GM23338 (cell line): Measurements from ENCODE around the gene PPP1R12A. TPM values are rescaled to one million over a fixed set of nuclear protein-coding genes. Genes with fewer than 3 reads are reported as not detected.

Experiments used
- ATAC-seq: fragments of 200-7000 bp; cut with Tn5 transposase; 3 replicates; pipeline ENCODE4 v1.9.1; 2020
- DNase-seq: peaks from one replicate; pipeline ENCODE4 v3.0.0-alpha.2; 2015; ENCODE audit warnings: low spot score
- H2AFZ ChIP-seq: fragments of 200-600 bp; sonication (generic); 2 replicates; pipeline ENCODE4 v1.8.0; 2016; ENCODE audit warnings: antibody characterized with exemption, mild to moderate bottlenecking, moderate library complexity
- H3F3A ChIP-seq: fragments of 200-600 bp; sonication (generic); replicated peaks from 2 replicates; pipeline ENCODE4 v1.8.0; 2017; ENCODE audit warnings: antibody characterized with exemption, mixed run types, low read depth
- H3K27ac ChIP-seq: fragments of 200-600 bp; sonication (generic); 2 replicates; pipeline ENCODE4 v1.6.1; 2016; ENCODE audit warnings: low read depth
- H3K27me3 ChIP-seq: fragments of 200-600 bp; sonication (generic); 2 replicates; pipeline ENCODE4 v1.8.0; 2016; ENCODE audit warnings: mild to moderate bottlenecking, mixed run types, moderate library complexity; ENCODE audit not compliant: insufficient read depth
- H3K36me3 ChIP-seq: fragments of 200-600 bp; sonication (generic); 2 replicates; pipeline ENCODE4 v1.8.0; 2016; ENCODE audit warnings: mild to moderate bottlenecking; ENCODE audit not compliant: insufficient read depth
- H3K4me1 ChIP-seq: fragments of 200-600 bp; sonication (generic); 2 replicates; pipeline ENCODE4 v1.8.0; 2016; ENCODE audit warnings: mild to moderate bottlenecking, moderate library complexity; ENCODE audit not compliant: insufficient read depth
- H3K4me2 ChIP-seq: fragments of 200-600 bp; sonication (generic); 2 replicates; pipeline ENCODE4 v1.7.1; 2017; ENCODE audit warnings: mixed run types
- H3K4me3 ChIP-seq: fragments of 200-600 bp; sonication (generic); 2 replicates; pipeline ENCODE4 v1.6.1; 2016; ENCODE audit warnings: mixed run types
- H3K79me2 ChIP-seq: fragments of 200-600 bp; sonication (generic); replicated peaks from 2 replicates; pipeline ENCODE4 v1.8.0; 2017; ENCODE audit warnings: mild to moderate bottlenecking; ENCODE audit not compliant: insufficient read depth
- H3K9me2 ChIP-seq: fragments of 200-600 bp; sonication (generic); 2 replicates; pipeline ENCODE4 v1.8.0; 2017; ENCODE audit not compliant: insufficient read depth
- H4K20me1 ChIP-seq: fragments of 200-600 bp; sonication (generic); replicated peaks from 2 replicates; pipeline ENCODE4 v1.8.0; 2017; ENCODE audit warnings: mild to moderate bottlenecking; ENCODE audit not compliant: insufficient read depth
- H3K27ac Mint-ChIP-seq: 2 replicates; pipeline ENCODE4 v1.8.0; 2020; ENCODE audit warnings: inconsistent platforms, mild to moderate bottlenecking, moderate library complexity, mixed read lengths
- H3K27me3 Mint-ChIP-seq: 3 replicates; pipeline ENCODE4 v1.8.0; 2022; ENCODE audit warnings: low read depth, mild to moderate bottlenecking, moderate library complexity, mixed read lengths, inconsistent platforms; ENCODE audit not compliant: insufficient read depth, poor library complexity
- H3K36me3 Mint-ChIP-seq: 3 replicates; pipeline ENCODE4 v1.8.0; 2021; ENCODE audit warnings: low read depth, mild to moderate bottlenecking, inconsistent platforms, moderate library complexity, mixed read lengths
- H3K4me1 Mint-ChIP-seq: 3 replicates; pipeline ENCODE4 v1.8.0; 2020; ENCODE audit warnings: mild to moderate bottlenecking, inconsistent platforms, mixed read lengths
- H3K4me3 Mint-ChIP-seq: 3 replicates; pipeline ENCODE4 v1.8.0; 2021; ENCODE audit warnings: moderate library complexity, mild to moderate bottlenecking, inconsistent platforms, mixed read lengths
- H3K9me3 Mint-ChIP-seq: 3 replicates; pipeline ENCODE4 v1.8.0; 2020; ENCODE audit warnings: moderate library complexity, mild to moderate bottlenecking, inconsistent platforms, mixed read lengths
- CREB1 ChIP-seq: fragments of 250-450 bp; sonication (Bioruptor Pico); IDR thresholded peaks from 2 replicates; pipeline ENCODE4 v1.5.0; 2020; ENCODE audit warnings: low read depth, mild to moderate bottlenecking, moderate library complexity
- EZH2 ChIP-seq: fragments of 200-600 bp; sonication (generic); IDR thresholded peaks from one replicate; pipeline ENCODE4 v1.8.0; 2017; ENCODE audit warnings: antibody characterized with exemption, mild to moderate bottlenecking, low read depth; ENCODE audit not compliant: unreplicated experiment
- EZH2phosphoT487 ChIP-seq: fragments of 200-600 bp; sonication (generic); IDR thresholded peaks from one replicate; pipeline ENCODE4 v1.8.1; 2018; ENCODE audit warnings: antibody characterized with exemption; ENCODE audit not compliant: unreplicated experiment
- JUNB ChIP-seq: IDR thresholded peaks from one replicate; pipeline ENCODE4 v1.6.1; 2016; ENCODE audit warnings: antibody characterized with exemption; ENCODE audit not compliant: unreplicated experiment
- NANOG ChIP-seq: IDR thresholded peaks from 2 replicates; pipeline ENCODE4 v1.6.1; 2016; ENCODE audit warnings: antibody characterized with exemption, borderline replicate concordance
- POLR2AphosphoS5 ChIP-seq: IDR thresholded peaks from 2 replicates; pipeline ENCODE4 v1.6.1; 2016; ENCODE audit warnings: antibody characterized with exemption, low read depth
- STAT1 ChIP-seq: IDR thresholded peaks from one replicate; pipeline ENCODE4 v1.6.1; 2016; ENCODE audit warnings: antibody characterized with exemption; ENCODE audit not compliant: unreplicated experiment
- ZNF114 ChIP-seq: fragments of 250-450 bp; sonication (Bioruptor Pico); IDR thresholded peaks from 2 replicates; pipeline ENCODE4 v1.5.0; 2020; ENCODE audit warnings: mild to moderate bottlenecking, moderate library complexity
- ZNF331 ChIP-seq: fragments of 250-450 bp; sonication (Bioruptor Pico); IDR thresholded peaks from 2 replicates; pipeline ENCODE4 v1.5.0; 2020; ENCODE audit warnings: low read depth, mild to moderate bottlenecking, moderate library complexity
- polyA plus RNA-seq: library from polyadenylated mRNA; unstranded; fragments of >200 nt; fragmentation: Nextera tagmentation; extraction: Ambion mirVana; gene quantifications from 2 replicates; pipeline ENCODE4 v1.2.1, GENCODE V29; 2016
- total RNA-seq: library from RNA; depleted of rRNA; stranded (reverse); fragments of >200 nt; shearing (Covaris generic); gene quantifications from 2 replicates; pipeline ENCODE4 v1.2.3, GENCODE V29; 2014
- TF ChIP-seq, protein P1 (sequence below): fragments of 250-450 bp; sonication (Bioruptor Pico); IDR thresholded peaks from 2 replicates; pipeline ENCODE4 v1.5.0; 2020; ENCODE audit warnings: mild to moderate bottlenecking, moderate library complexity
- TF ChIP-seq, protein P2 (sequence below): IDR thresholded peaks from one replicate; pipeline ENCODE4 v1.6.1; 2018; ENCODE audit warnings: antibody characterized with exemption; ENCODE audit not compliant: unreplicated experiment
- TF ChIP-seq, protein P3 (sequence below): IDR thresholded peaks from 2 replicates; pipeline ENCODE4 v1.6.1; 2016; ENCODE audit warnings: antibody characterized with exemption
- TF ChIP-seq, protein P4 (sequence below), 2 experiments: fragments of 200-600 bp in 1 of 2; sonication (generic) in 1 of 2; conservative IDR thresholded peaks; 2 replicates each; pipeline versions ENCODE4 v1.5.1 to v1.6.1; 2016 to 2017; ENCODE audit warnings: antibody characterized with exemption in 2 of 2, low read depth in 2 of 2, mild to moderate bottlenecking in 2 of 2, moderate library complexity in 1 of 2

Gene PPP1R12A
- total and polyA plus RNA-seq, 2 experiments from 2014 or later = 91.6 to 146 TPM

DNA sequence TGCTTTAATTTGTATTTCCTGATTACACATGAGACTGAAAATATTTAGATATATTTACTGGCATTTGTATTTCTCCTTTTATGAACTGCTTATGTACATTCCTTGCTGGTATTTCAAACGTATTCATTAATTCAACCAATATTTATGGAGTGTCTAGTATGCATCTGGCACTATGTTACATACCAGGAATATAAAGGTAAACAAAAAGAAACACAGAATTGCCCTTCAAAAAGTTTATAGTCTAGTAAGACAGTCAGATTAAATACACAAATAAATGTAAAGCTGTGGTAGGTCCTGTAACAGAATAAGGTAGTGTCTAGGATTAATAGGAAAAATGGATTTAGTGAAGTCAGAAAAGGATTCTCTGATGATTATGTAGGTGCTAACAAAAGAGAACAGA lies 87.5 kb downstream of the PPP1R12A start:
- ATAC-seq (no peak), DNase-seq (no peak)
- no peak overlapping the region for H3K4me2 ChIP-seq
- no peak overlapping the region for H3K27ac ChIP-seq
- H2AFZ ChIP-seq = no peak overlapping the region
- peaks cover 36% of the 10 kb centered on the region for H3K4me1 Mint-ChIP-seq
- peaks cover 66% of the 10 kb centered on the region for H3K79me2 ChIP-seq
- no peaks in the 10 kb centered on the region for H3K9me2 ChIP-seq
- H3K27me3 Mint-ChIP-seq = no peaks in the 10 kb centered on the region
- H3K36me3 ChIP-seq = 0 out of 2 replicates have a peak, but pooled peaks cover 3% of the 10 kb centered on the region
- peaks cover 42% of the 10 kb centered on the region for H3K4me1 ChIP-seq
- peak overlapping the region; percentile 58; the same call in 1 of the 2 replicates for H3K27ac Mint-ChIP-seq
- H3K4me3 Mint-ChIP-seq = no peak overlapping the region
- peaks cover 4% of the 10 kb centered on the region; the same call in 2 of the 3 replicates for H3K9me3 Mint-ChIP-seq
- no peaks in the 10 kb centered on the region for H4K20me1 ChIP-seq
- H3K4me3 ChIP-seq = no peak overlapping the region
- H3K36me3 Mint-ChIP-seq = peaks cover 30% of the 10 kb centered on the region
- H3K27me3 ChIP-seq = no peaks in the 10 kb centered on the region
- no peaks in the 10 kb centered on the region for H3F3A ChIP-seq
- TF ChIP-seq NANOG (no peak), ZNF114 (CRISPR knock-in tag) (no peak), EZH2 (no peak), ZNF331 (CRISPR knock-in tag) (no peak), POLR2AphosphoS5 (no peak), CREB1 (CRISPR knock-in tag) (no peak), EZH2phosphoT487 (no peak), JUNB (no peak), STAT1 (no peak)
- TF ChIP-seq, protein P1, sequence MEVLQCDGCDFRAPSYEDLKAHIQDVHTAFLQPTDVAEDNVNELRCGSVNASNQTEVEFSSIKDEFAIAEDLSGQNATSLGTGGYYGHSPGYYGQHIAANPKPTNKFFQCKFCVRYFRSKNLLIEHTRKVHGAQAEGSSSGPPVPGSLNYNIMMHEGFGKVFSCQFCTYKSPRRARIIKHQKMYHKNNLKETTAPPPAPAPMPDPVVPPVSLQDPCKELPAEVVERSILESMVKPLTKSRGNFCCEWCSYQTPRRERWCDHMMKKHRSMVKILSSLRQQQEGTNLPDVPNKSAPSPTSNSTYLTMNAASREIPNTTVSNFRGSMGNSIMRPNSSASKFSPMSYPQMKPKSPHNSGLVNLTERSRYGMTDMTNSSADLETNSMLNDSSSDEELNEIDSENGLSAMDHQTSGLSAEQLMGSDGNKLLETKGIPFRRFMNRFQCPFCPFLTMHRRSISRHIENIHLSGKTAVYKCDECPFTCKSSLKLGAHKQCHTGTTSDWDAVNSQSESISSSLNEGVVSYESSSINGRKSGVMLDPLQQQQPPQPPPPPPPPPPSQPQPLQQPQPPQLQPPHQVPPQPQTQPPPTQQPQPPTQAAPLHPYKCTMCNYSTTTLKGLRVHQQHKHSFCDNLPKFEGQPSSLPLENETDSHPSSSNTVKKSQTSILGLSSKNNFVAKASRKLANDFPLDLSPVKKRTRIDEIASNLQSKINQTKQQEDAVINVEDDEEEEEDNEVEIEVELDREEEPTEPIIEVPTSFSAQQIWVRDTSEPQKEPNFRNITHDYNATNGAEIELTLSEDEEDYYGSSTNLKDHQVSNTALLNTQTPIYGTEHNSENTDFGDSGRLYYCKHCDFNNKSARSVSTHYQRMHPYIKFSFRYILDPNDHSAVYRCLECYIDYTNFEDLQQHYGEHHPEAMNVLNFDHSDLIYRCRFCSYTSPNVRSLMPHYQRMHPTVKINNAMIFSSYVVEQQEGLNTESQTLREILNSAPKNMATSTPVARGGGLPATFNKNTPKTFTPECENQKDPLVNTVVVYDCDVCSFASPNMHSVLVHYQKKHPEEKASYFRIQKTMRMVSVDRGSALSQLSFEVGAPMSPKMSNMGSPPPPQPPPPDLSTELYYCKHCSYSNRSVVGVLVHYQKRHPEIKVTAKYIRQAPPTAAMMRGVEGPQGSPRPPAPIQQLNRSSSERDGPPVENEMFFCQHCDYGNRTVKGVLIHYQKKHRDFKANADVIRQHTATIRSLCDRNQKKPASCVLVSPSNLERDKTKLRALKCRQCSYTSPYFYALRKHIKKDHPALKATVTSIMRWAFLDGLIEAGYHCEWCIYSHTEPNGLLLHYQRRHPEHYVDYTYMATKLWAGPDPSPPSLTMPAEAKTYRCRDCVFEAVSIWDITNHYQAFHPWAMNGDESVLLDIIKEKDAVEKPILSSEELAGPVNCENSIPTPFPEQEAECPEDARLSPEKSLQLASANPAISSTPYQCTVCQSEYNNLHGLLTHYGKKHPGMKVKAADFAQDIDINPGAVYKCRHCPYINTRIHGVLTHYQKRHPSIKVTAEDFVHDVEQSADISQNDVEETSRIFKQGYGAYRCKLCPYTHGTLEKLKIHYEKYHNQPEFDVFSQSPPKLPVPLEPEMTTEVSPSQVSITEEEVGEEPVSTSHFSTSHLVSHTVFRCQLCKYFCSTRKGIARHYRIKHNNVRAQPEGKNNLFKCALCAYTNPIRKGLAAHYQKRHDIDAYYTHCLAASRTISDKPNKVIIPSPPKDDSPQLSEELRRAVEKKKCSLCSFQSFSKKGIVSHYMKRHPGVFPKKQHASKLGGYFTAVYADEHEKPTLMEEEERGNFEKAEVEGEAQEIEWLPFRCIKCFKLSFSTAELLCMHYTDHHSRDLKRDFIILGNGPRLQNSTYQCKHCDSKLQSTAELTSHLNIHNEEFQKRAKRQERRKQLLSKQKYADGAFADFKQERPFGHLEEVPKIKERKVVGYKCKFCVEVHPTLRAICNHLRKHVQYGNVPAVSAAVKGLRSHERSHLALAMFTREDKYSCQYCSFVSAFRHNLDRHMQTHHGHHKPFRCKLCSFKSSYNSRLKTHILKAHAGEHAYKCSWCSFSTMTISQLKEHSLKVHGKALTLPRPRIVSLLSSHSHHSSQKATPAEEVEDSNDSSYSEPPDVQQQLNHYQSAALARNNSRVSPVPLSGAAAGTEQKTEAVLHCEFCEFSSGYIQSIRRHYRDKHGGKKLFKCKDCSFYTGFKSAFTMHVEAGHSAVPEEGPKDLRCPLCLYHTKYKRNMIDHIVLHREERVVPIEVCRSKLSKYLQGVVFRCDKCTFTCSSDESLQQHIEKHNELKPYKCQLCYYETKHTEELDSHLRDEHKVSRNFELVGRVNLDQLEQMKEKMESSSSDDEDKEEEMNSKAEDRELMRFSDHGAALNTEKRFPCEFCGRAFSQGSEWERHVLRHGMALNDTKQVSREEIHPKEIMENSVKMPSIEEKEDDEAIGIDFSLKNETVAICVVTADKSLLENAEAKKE = no peak
- TF ChIP-seq, protein P2, sequence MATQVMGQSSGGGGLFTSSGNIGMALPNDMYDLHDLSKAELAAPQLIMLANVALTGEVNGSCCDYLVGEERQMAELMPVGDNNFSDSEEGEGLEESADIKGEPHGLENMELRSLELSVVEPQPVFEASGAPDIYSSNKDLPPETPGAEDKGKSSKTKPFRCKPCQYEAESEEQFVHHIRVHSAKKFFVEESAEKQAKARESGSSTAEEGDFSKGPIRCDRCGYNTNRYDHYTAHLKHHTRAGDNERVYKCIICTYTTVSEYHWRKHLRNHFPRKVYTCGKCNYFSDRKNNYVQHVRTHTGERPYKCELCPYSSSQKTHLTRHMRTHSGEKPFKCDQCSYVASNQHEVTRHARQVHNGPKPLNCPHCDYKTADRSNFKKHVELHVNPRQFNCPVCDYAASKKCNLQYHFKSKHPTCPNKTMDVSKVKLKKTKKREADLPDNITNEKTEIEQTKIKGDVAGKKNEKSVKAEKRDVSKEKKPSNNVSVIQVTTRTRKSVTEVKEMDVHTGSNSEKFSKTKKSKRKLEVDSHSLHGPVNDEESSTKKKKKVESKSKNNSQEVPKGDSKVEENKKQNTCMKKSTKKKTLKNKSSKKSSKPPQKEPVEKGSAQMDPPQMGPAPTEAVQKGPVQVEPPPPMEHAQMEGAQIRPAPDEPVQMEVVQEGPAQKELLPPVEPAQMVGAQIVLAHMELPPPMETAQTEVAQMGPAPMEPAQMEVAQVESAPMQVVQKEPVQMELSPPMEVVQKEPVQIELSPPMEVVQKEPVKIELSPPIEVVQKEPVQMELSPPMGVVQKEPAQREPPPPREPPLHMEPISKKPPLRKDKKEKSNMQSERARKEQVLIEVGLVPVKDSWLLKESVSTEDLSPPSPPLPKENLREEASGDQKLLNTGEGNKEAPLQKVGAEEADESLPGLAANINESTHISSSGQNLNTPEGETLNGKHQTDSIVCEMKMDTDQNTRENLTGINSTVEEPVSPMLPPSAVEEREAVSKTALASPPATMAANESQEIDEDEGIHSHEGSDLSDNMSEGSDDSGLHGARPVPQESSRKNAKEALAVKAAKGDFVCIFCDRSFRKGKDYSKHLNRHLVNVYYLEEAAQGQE = no peak
- TF ChIP-seq, protein P3, sequence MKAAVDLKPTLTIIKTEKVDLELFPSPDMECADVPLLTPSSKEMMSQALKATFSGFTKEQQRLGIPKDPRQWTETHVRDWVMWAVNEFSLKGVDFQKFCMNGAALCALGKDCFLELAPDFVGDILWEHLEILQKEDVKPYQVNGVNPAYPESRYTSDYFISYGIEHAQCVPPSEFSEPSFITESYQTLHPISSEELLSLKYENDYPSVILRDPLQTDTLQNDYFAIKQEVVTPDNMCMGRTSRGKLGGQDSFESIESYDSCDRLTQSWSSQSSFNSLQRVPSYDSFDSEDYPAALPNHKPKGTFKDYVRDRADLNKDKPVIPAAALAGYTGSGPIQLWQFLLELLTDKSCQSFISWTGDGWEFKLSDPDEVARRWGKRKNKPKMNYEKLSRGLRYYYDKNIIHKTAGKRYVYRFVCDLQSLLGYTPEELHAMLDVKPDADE = no peak
- TF ChIP-seq, protein P4, sequence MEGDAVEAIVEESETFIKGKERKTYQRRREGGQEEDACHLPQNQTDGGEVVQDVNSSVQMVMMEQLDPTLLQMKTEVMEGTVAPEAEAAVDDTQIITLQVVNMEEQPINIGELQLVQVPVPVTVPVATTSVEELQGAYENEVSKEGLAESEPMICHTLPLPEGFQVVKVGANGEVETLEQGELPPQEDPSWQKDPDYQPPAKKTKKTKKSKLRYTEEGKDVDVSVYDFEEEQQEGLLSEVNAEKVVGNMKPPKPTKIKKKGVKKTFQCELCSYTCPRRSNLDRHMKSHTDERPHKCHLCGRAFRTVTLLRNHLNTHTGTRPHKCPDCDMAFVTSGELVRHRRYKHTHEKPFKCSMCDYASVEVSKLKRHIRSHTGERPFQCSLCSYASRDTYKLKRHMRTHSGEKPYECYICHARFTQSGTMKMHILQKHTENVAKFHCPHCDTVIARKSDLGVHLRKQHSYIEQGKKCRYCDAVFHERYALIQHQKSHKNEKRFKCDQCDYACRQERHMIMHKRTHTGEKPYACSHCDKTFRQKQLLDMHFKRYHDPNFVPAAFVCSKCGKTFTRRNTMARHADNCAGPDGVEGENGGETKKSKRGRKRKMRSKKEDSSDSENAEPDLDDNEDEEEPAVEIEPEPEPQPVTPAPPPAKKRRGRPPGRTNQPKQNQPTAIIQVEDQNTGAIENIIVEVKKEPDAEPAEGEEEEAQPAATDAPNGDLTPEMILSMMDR (conservative IDR thresholded peaks at IDR 0.05; ENCODE audit: low read depth in 2 of 2) = no peak
